K562 (cell line): ENCODE data around the gene CTBS. TPM values are rescaled to one million over a fixed set of nuclear protein-coding genes. Genes with fewer than 3 reads are reported as not detected.
A peak's percentile ranks its signal among the peaks of the same experiment; 100 is the strongest.

Experiments
- ATAC-seq: fragments of 200-7000 bp; cut with Tn5 transposase; 3 replicates; pipeline ENCODE4 v1.9.1; 2020; ENCODE audit warnings: moderate library complexity
- BruUV-seq: library from RNA; stranded (reverse); fragments of 400-500 nt; replicated peaks from 2 replicates; lab custom pipeline; 2021; lab: Mats Ljungman, UMichigan
- CTCF ChIA-PET: fragments of 300-600 bp; formaldehyde crosslinking; extraction: SDS; loops from one replicate; lab custom pipeline; 2021; ENCODE audit warnings: low intra/inter-chr PET ratio; lab: Yijun Ruan, JAX
- POLR2A ChIA-PET: fragments of 300-600, 350-650 bp; sonication (Branson Sonifier 250); formaldehyde crosslinking; extraction: SDS; loops from one replicate; lab custom pipeline; 2021; ENCODE audit warnings: antibody characterized with exemption, inconsistent platforms; lab: Yijun Ruan, JAX
- DNase-seq, 4 experiments: peaks; one replicate each; pipeline versions ENCODE4 v3.0.0 to v3.0.0-alpha.2; 2011 to 2018; ENCODE audit warnings: low spot score in 3 of 4, mixed read lengths in 3 of 4; ENCODE audit errors: extremely low read depth in 1 of 4
- FAIRE-seq: peaks from 2 replicates; lab custom pipeline; 2011; peaks lifted over from hg19 to GRCh38; lab: Jason Lieb, UNC
- H2AFZ ChIP-seq: 2 replicates; pipeline ENCODE4 v1.6.0; 2011; ENCODE audit warnings: low read depth, low read length, control low read depth, inconsistent platforms
- H3K27ac ChIP-seq: fragments of 200-600 bp; 3 replicates; pipeline ENCODE4 v1.8.0; 2011; ENCODE audit warnings: low read depth, mild to moderate bottlenecking, control low read depth, inconsistent platforms, low read length, moderate library complexity, mixed read lengths; ENCODE audit errors: extremely low read depth
- H3K27me3 ChIP-seq, 2 experiments: fragments of 300-600 bp in 1 of 2; 2 replicates in 1 of 2; 3 replicates in 1 of 2; pipeline versions ENCODE4 v1.6.0 to v1.8.0; 2011; ENCODE audit warnings: inconsistent platforms in 2 of 2, low read length in 2 of 2, mild to moderate bottlenecking in 1 of 2, mixed read lengths in 1 of 2, moderate library complexity in 1 of 2; ENCODE audit not compliant: control insufficient read depth in 2 of 2, insufficient read depth in 2 of 2
- H3K36me3 ChIP-seq: fragments of 300-600 bp; 3 replicates; pipeline ENCODE4 v1.8.0; 2011; ENCODE audit warnings: mild to moderate bottlenecking, low read length, inconsistent platforms; ENCODE audit not compliant: control insufficient read depth, insufficient read depth
- H3K4me1 ChIP-seq, 2 experiments: fragments of 200-600 bp in 1 of 2; replicated peaks in 1 of 2; 2 replicates in 1 of 2; 3 replicates in 1 of 2; pipeline versions ENCODE4 v1.5.1 to v1.8.0; 2011; ENCODE audit warnings: inconsistent platforms in 2 of 2, low read length in 2 of 2, mild to moderate bottlenecking in 1 of 2, mixed read lengths in 1 of 2, moderate library complexity in 1 of 2; ENCODE audit not compliant: control insufficient read depth in 2 of 2, insufficient read depth in 2 of 2
- H3K4me2 ChIP-seq: 2 replicates; pipeline ENCODE4 v1.6.1; 2011; ENCODE audit warnings: low read length, control low read depth, inconsistent platforms, mixed read lengths; ENCODE audit not compliant: insufficient read depth
- H3K4me3 ChIP-seq: fragments of 200-600 bp; sonication (generic), shearing (Covaris generic); 2 replicates; pipeline ENCODE4 v1.5.1; 2016; ENCODE audit warnings: control low read depth, inconsistent platforms
- H3K79me2 ChIP-seq: fragments of 200-600 bp; 3 replicates; pipeline ENCODE4 v1.8.0; 2011; ENCODE audit warnings: low read length, inconsistent platforms; ENCODE audit not compliant: control insufficient read depth, insufficient read depth
- H3K9ac ChIP-seq, 2 experiments: 2 replicates each; pipeline versions ENCODE4 v1.6.0 to v1.6.1; 2011; ENCODE audit warnings: low read depth in 2 of 2, low read length in 2 of 2, control low read depth in 1 of 2, inconsistent platforms in 1 of 2, mild to moderate bottlenecking in 1 of 2, mixed read lengths in 1 of 2; ENCODE audit not compliant: insufficient read depth in 1 of 2
- H3K9me1 ChIP-seq: one replicate; pipeline ENCODE4 v1.6.0; 2011; ENCODE audit warnings: inconsistent platforms, mild to moderate bottlenecking, low read length, moderate library complexity; ENCODE audit not compliant: control insufficient read depth, insufficient read depth
- H3K9me3 ChIP-seq: replicated peaks from 2 replicates; pipeline ENCODE4 v1.5.1; 2011; ENCODE audit warnings: low read depth, low read length, inconsistent platforms; ENCODE audit not compliant: control insufficient read depth, insufficient read depth
- H4K20me1 ChIP-seq: replicated peaks from 2 replicates; pipeline ENCODE4 v1.6.1; 2011; ENCODE audit warnings: low read length, inconsistent platforms, mixed read lengths; ENCODE audit not compliant: control insufficient read depth, insufficient read depth
- ARID1B ChIP-seq: fragments of 450-650 bp; IDR thresholded peaks from 2 replicates; pipeline ENCODE4 v1.6.1; 2016; ENCODE audit warnings: antibody characterized with exemption, mild to moderate bottlenecking, inconsistent platforms
- CEBPG ChIP-seq, 3 experiments: fragments of 200-800 bp in 1 of 3; sonication (Bioruptor generic) in 1 of 3; sonication (generic) in 1 of 3; formaldehyde crosslinking in 1 of 3; IDR thresholded peaks in 2 of 3; conservative IDR thresholded peaks in 1 of 3; 2 replicates each; pipeline versions ENCODE4 v1.6.1 to v1.8.0; 2016 to 2022; ENCODE audit warnings: missing compliant biosample characterization in 2 of 3, missing genetic modification characterization in 2 of 3, mild to moderate bottlenecking in 1 of 3, missing genetic modification reagents in 1 of 3
- IRF1 ChIP-seq: sonication (generic); formaldehyde crosslinking; IDR thresholded peaks from 2 replicates; pipeline ENCODE4 v1.8.0; 2022; ENCODE audit warnings: missing genetic modification reagents, mild to moderate bottlenecking, borderline replicate concordance
- JUND ChIP-seq, 2 experiments: IDR thresholded peaks; 2 replicates in 1 of 2; 3 replicates in 1 of 2; pipeline ENCODE4 v1.6.1; 2011; ENCODE audit warnings: borderline replicate concordance in 2 of 2, low read depth in 2 of 2, low read length in 2 of 2, improper control_type of control experiment in 1 of 2, missing biosample characterization in 1 of 2, missing genetic modification characterization in 1 of 2, missing genetic modification reagents in 1 of 2
- KLF10 ChIP-seq: fragments of 250-450 bp; sonication (Bioruptor Pico); IDR thresholded peaks from 2 replicates; pipeline ENCODE4 v1.6.1; 2021; ENCODE audit warnings: matching md5 sums
- KLF13 ChIP-seq: fragments of 450-650 bp; IDR thresholded peaks from 2 replicates; pipeline ENCODE4 v1.6.1; 2016; ENCODE audit warnings: missing genetic modification characterization, low read depth, mild to moderate bottlenecking, missing compliant biosample characterization, moderate library complexity, borderline replicate concordance
- MAZ ChIP-seq, 2 experiments: fragments of 450-650 bp in 1 of 2; sonication (generic) in 1 of 2; formaldehyde crosslinking; IDR thresholded peaks in 1 of 2; conservative IDR thresholded peaks in 1 of 2; 2 replicates each; pipeline versions ENCODE4 v1.4.0 to v1.5.0; 2020; ENCODE audit warnings: mild to moderate bottlenecking in 1 of 2, missing genetic modification reagents in 1 of 2
- PKNOX1 ChIP-seq: fragments of 450-650 bp; IDR thresholded peaks from 2 replicates; pipeline ENCODE4 v1.6.1; 2016
- RBM17 ChIP-seq: fragments of 200-400 bp; formaldehyde crosslinking; IDR thresholded peaks from 2 replicates; pipeline ENCODE4 v1.6.1; 2017; ENCODE audit warnings: low read depth, mild to moderate bottlenecking, low read length, borderline replicate concordance
- RFX5 ChIP-seq: IDR thresholded peaks from 2 replicates; pipeline ENCODE4 v1.6.1; 2011; ENCODE audit warnings: low read depth, mild to moderate bottlenecking, improper control_type of control experiment, low read length
- RHOXF2B ChIP-seq: fragments of 250-450 bp; sonication (Bioruptor Pico); conservative IDR thresholded peaks from 2 replicates; pipeline ENCODE4 v1.5.1; 2021
- SREBF1 ChIP-seq: fragments of 150-350 bp; IDR thresholded peaks from 2 replicates; pipeline ENCODE4 v1.6.1; 2014; ENCODE audit warnings: antibody characterized with exemption, low read depth, low read length, borderline replicate concordance
- ZKSCAN8 ChIP-seq: fragments of 200-800 bp; sonication (Bioruptor generic); IDR thresholded peaks from 2 replicates; pipeline ENCODE4 v1.6.1; 2016; ENCODE audit warnings: missing genetic modification characterization, missing compliant biosample characterization
- ZNF280B ChIP-seq: fragments of 250-450 bp; sonication (Bioruptor Pico); IDR thresholded peaks from 2 replicates; pipeline ENCODE4 v1.5.1; 2021; ENCODE audit warnings: mild to moderate bottlenecking
- ZNF316 ChIP-seq: fragments of 450-650 bp; IDR thresholded peaks from 2 replicates; pipeline ENCODE4 v1.6.1; 2016
- WGBS: fragments of 100-300 bp; shearing (Covaris generic); methylation state at CpG from one replicate; pipeline ENCODE4 v1.1.6; 2016; ENCODE audit warnings: low coverage, mixed read lengths; ENCODE audit not compliant: insufficient coverage; ENCODE audit errors: missing lambda C conversion rate; 5-methylcytosine and 5-hydroxymethylcytosine counted together
- in situ Hi-C: fragments of 300-500 bp; cut with MboI; formaldehyde crosslinking; loops from 4 replicates; pipeline ENCODE4 v1.15.0; 2018; ENCODE audit warnings: inconsistent platforms, mixed read lengths
- intact Hi-C: fragments of 100-400 bp; cut with micrococcal nuclease; formaldehyde crosslinking; loops from 2 replicates; pipeline ENCODE4 v1.14.2; 2022
- polyA plus RNA-seq, 8 experiments: library from polyadenylated mRNA; depleted of rRNA in 4 of 8; stranded (reverse) in 5 of 8; unstranded in 3 of 8; fragments of >200 nt; fragmentation: Nextera tagmentation in 2 of 8; fragmentation: Illumina TruSeq in 1 of 8; extraction: Ambion mirVana in 2 of 8; extraction: Trizol in 1 of 8; gene quantifications; 2 replicates each; pipeline versions ENCODE4 v1.2.1 to v1.2.3, GENCODE V29; 2011 to 2014; ENCODE audit warnings: inconsistent platforms in 1 of 8, missing spikeins in 1 of 8
- total RNA-seq, 7 experiments: library from RNA; depleted of rRNA in 6 of 7; stranded (reverse); fragments of >200 nt in 6 of 7; fragmentation: Illumina TruSeq in 2 of 7; extraction: Trizol in 2 of 7; gene quantifications; 2 replicates each; pipeline versions ENCODE4 v1.2.1 to v1.2.3, GENCODE V29; 2011 to 2021; ENCODE audit warnings: low replicate concordance in 1 of 7

Gene CTBS
- total and polyA plus RNA-seq, 9 of the 15 experiments (the other 6 are each of a cell fraction or from before 2014, with no cell fraction given): 3.0 to 19.8 (median 9.9) TPM

- in situ Hi-C loops (no loop called here), intact Hi-C loops (no loop called here)
- peak overlapping the region; percentile 54 to 74; a peak in 3 of 4 replicates for H3K9ac ChIP-seq
- no peak overlapping the region for H3K4me3 ChIP-seq
- no peaks in the 10 kb centered on the region for H3K36me3 ChIP-seq
- H3K79me2 ChIP-seq: no peaks in the 10 kb centered on the region
- no peaks in the 10 kb centered on the region for H4K20me1 ChIP-seq
- CTCF ChIA-PET: no interaction called here
- no peaks in the 10 kb centered on the region for H3K9me1 ChIP-seq
- DNase-seq: peak in 2 of 4 experiments; percentile 64 to 85
- ATAC-seq: peak; percentile 99
- no peaks in the 10 kb centered on the region for H3K9me3 ChIP-seq
- POLR2A ChIA-PET: interaction anchor here (1.0 to 2.0 kb wide), 2 partner anchors 9 to 77 kb away, joined by 3 to 13 read pairs; partner anchors contain the start of genes CTBS, GNG5 and SPATA1
- H3K27ac ChIP-seq: peak overlapping the region; percentile 76
- 17% methylated on average over 7 of the region's 7 CpGs for WGBS
- peak overlapping the region; percentile 68 for H3K4me2 ChIP-seq
- peak; percentile 94 for FAIRE-seq
- BruUV-seq: TSS peak; percentile 81
- H3K4me1 ChIP-seq: peaks cover 0 to 21% of the 10 kb centered on the region in 2 experiments; a peak in 3 of 5 replicates
- peak overlapping the region; percentile 98 for H2AFZ ChIP-seq
- H3K27me3 ChIP-seq: no peaks in the 10 kb centered on the region
- no peak for TF ChIP-seq RHOXF2B (CRISPR knock-in tag)
- TF ChIP-seq KLF10: no peak
- TF ChIP-seq ZNF280B (CRISPR knock-in tag): no peak
- TF ChIP-seq ZKSCAN8: no peak
- TF ChIP-seq ARID1B: no peak
- no peak for TF ChIP-seq CEBPG (CRISPR knock-in tag; IDR thresholded peaks at IDR 0.05)
- no peak for TF ChIP-seq CEBPG (tag; conservative IDR thresholded peaks at IDR 0.05 in 1 of 2, IDR thresholded peaks at IDR 0.05 in 1 of 2)
- no peak for TF ChIP-seq ZNF316
- TF ChIP-seq PKNOX1: 0 out of 2 replicates have a peak, but pooled peaks have one; percentile 23
- no peak for TF ChIP-seq MAZ (CRISPR knock-in tag; conservative IDR thresholded peaks at IDR 0.05 in 1 of 2, IDR thresholded peaks at IDR 0.05 in 1 of 2)
- peak; percentile 21; the same call in 1 of the 2 replicates for TF ChIP-seq JUND (IDR thresholded peaks at IDR 0.05; ENCODE audit: borderline replicate concordance, low read depth, low read length)
- no peak for TF ChIP-seq JUND (tag; IDR thresholded peaks at IDR 0.05; ENCODE audit: borderline replicate concordance, low read depth, low read length)
- TF ChIP-seq IRF1 (CRISPR knock-in tag): no peak
- TF ChIP-seq SREBF1: no peak
- TF ChIP-seq KLF13: no peak
- TF ChIP-seq RBM17: no peak
- no peak for TF ChIP-seq RFX5
Measured at GRCh38 chr1:84582802-84583587, 8.8 kb upstream of the CTBS start.
